ENCODE measurements around the gene SH3PXD2A. TPM values are rescaled to one million over a fixed set of nuclear protein-coding genes. Genes with fewer than 3 reads are reported as not detected.

Gene SH3PXD2A
- total RNA-seq, 1 donor from 2014 or later = 35.2 TPM

- no peaks in the 10 kb centered on the region for H3K27me3 ChIP-seq
- no peak overlapping the region for H3K4me3 ChIP-seq
- DNase-seq (no peak), ATAC-seq (no peak)
- intact Hi-C loops (cut with DNase I) = no loop called here
- H3K36me3 ChIP-seq = no peaks in the 10 kb centered on the region
- no peaks in the 10 kb centered on the region for H3K9me3 ChIP-seq
- no peaks in the 10 kb centered on the region for H3K4me1 ChIP-seq
- no peak overlapping the region for H3K27ac ChIP-seq
- TF ChIP-seq CTCF (IDR thresholded peaks at IDR 0.05) = no peak
Observed at GRCh38 chr10:103569896-103570295, 285.5 kb downstream of the SH3PXD2A start.

DNA sequence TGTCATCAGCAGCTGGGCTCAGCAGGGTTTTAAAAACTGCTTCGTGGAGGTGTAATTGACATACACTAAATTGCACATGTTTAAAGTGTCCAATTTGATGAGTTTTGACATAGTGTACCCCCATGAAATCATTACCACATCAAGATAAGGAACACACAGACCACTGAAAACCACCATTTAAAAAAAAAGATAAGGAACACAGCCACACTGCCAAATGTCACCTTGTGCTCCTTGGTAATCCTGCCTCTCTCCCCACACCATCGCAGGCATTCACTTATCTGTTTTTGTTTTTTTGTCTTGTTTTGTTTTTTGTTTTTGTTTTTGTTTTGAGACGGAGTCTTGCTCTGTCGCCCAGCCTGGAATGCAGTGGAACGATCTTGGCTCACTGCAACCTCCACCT lies 286.9 kb downstream of the SH3PXD2A start:
- Histone ChIP-seq H3K4me3 (no peak overlapping the region), H3K27ac (no peak overlapping the region), H3K4me1 (no peaks in the 10 kb centered on the region), H3K36me3 (no peaks in the 10 kb centered on the region), H3K9me3 (no peaks in the 10 kb centered on the region), H3K27me3 (peaks cover 5% of the 10 kb centered on the region)
- TF ChIP-seq CTCF (IDR thresholded peaks at IDR 0.05) = no peak
- intact Hi-C loops (cut with DNase I) = no loop called here
- DNase-seq (no peak), ATAC-seq (no peak)

DNA sequence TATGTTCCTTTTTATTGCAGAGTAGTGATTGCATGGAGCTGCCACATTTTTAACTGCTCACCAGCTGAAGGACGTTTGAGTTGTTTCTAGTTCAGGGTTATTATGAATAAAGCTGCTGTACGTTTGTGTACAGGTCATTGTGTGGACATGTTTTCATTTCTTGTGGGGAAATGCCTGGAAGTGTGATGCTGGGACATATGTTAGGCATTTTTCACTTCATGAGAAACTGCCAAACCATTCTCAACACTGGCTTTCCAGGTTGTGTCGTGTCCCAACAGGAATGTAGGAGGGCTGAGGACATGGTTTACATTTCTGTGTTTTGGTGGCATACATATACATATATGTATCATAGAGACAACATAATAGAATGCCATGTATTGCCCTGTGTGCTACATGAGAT lies 288.8 kb downstream of the SH3PXD2A start:
- DNase-seq = no peak
- peaks cover 5% of the 10 kb centered on the region for H3K27me3 ChIP-seq
- H3K4me3 ChIP-seq = no peak overlapping the region
- no peak for ATAC-seq
- H3K4me1 ChIP-seq = no peaks in the 10 kb centered on the region
- no peak overlapping the region for H3K27ac ChIP-seq
- H3K9me3 ChIP-seq = no peaks in the 10 kb centered on the region
- no peak for TF ChIP-seq CTCF (IDR thresholded peaks at IDR 0.05)
- intact Hi-C loops (cut with DNase I) = no loop called here
- no peaks in the 10 kb centered on the region for H3K36me3 ChIP-seq

GRCh38 chr10:103564776-103565520 lies 290.4 kb downstream of the SH3PXD2A start:
- intact Hi-C loops (cut with DNase I) = no loop called here
- peak; percentile 48 for TF ChIP-seq CTCF (IDR thresholded peaks at IDR 0.05)
- Histone ChIP-seq H3K4me1 (no peaks in the 10 kb centered on the region), H3K27me3 (peaks cover 5% of the 10 kb centered on the region), H3K27ac (no peak overlapping the region), H3K4me3 (no peak overlapping the region), H3K9me3 (no peaks in the 10 kb centered on the region), H3K36me3 (no peaks in the 10 kb centered on the region)
- ATAC-seq = peak; percentile 55
- DNase-seq = no peak

DNA sequence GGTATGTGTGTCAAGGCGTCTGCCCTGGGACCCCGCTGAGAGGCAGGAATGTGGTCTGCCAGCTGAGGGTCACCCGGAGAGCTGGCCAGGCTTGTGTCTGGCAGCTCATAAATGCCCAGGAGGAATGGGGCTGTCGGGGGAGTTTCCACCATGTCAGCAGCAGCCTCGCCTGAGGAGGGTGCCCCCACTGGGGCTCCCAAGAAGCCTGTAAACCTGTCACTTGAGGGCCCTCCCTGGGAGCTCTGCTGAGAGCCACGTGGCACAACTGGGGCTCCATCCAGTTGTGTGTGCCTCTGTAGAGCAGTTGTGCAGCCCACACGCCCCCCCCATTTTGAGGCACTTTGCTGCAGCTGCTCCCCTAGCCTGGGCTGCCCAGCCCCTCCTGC lies 291.3 kb downstream of the SH3PXD2A start:
- ATAC-seq = no peak
- DNase-seq = no peak
- peaks cover 5% of the 10 kb centered on the region for H3K27me3 ChIP-seq
- H3K9me3 ChIP-seq = no peaks in the 10 kb centered on the region
- no peak overlapping the region for H3K27ac ChIP-seq
- intact Hi-C loops (cut with DNase I) = no loop called here
- no peaks in the 10 kb centered on the region for H3K4me1 ChIP-seq
- H3K36me3 ChIP-seq = no peaks in the 10 kb centered on the region
- no peak overlapping the region for H3K4me3 ChIP-seq
- no peak for TF ChIP-seq CTCF (IDR thresholded peaks at IDR 0.05)
